Left colon (tissue), 2 donors: ENCODE results near the gene CES3. TPM values are rescaled to one million over a fixed set of nuclear protein-coding genes. Genes with fewer than 3 reads are reported as not detected.
"Not testable (repeated sequence)": the region's sequence is repeated elsewhere in the genome, so short reads cannot be mapped to it uniquely, and the experiment has no call there.

Source experiments
- ATAC-seq: fragments of 200-7000 bp; cut with Tn5 transposase; one replicate; pipeline ENCODE4 v1.9.1; 2020; ENCODE audit warnings: mild to moderate bottlenecking, moderate library complexity
- DNase-seq, 2 donors: peaks; one replicate each; pipeline ENCODE4 v3.0.0-alpha.2; 2020
- intact Hi-C, 2 donors: fragments of 100-400 bp; cut with DNase I in 1 of 2; cut with micrococcal nuclease in 1 of 2; formaldehyde crosslinking; loops; one replicate each; pipeline versions ENCODE4 v1.11.2 to v1.14.0; 2022; cut with DNase I, micrococcal nuclease
- total RNA-seq, 2 donors: library from RNA; stranded (reverse); fragmentation: NEBNext Ultra II Directional; extraction: Animal tissue kit (Norgen Biotek cat#: 25700); gene quantifications; one replicate each; pipeline ENCODE4 v1.2.1, GENCODE V29; 2021
- donor health status: DM: no; HTN: no; CAD: no.
- donor health status: DM: yes; HTN: yes; CAD: no.

Gene CES3
- total RNA-seq, 2 donors from 2014 or later = 201 to 203 TPM

DNA sequence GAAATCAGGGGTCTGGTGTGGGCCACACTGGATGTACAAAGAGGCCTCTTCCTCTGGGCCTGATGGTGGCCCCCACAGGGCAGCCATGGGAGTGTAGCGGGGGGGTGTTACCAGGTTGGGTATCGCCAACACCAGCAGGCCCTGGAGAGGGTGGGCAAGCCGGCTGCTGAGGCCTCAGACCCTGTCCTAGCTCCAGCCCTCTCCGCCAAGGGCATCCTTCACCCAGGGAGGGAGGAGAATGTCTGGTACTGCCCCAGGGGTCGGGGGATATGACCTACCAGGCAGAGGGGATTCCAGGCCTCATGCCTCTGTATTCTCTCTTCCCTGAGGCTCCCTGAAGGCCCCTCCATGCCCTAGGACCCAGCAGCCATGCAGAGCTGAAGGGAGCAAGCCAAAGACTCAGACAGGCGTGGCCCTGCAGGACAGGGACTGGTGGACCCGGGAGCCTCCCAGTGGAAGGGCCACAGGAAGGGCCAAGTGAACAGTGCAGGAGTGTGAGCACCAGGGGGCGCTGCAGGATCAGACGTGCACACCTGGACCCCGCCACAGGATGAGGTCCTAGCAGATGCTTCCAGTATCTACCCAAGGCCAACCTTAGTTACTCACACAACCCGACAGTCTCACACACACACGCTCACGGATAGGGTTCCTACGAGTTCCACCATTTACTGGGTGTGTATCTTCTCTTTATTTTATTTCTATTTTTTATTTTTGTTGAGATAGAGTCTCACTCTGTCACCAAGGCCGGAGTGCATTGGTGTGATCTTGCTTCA lies 16.5 kb downstream of the CES3 start:
- peak; percentile 84 to 95 for DNase-seq
- ATAC-seq = peak; percentile 87
- intact Hi-C loops = loop anchor here (5.0 to 10.0 kb wide), 2 partner anchors 177 to 180 kb away; partner anchors contain the start of genes FBXL8 (in 2 of the 2), TRADD (in 2 of the 2) and B3GNT9 (in 1 of the 2)

DNA sequence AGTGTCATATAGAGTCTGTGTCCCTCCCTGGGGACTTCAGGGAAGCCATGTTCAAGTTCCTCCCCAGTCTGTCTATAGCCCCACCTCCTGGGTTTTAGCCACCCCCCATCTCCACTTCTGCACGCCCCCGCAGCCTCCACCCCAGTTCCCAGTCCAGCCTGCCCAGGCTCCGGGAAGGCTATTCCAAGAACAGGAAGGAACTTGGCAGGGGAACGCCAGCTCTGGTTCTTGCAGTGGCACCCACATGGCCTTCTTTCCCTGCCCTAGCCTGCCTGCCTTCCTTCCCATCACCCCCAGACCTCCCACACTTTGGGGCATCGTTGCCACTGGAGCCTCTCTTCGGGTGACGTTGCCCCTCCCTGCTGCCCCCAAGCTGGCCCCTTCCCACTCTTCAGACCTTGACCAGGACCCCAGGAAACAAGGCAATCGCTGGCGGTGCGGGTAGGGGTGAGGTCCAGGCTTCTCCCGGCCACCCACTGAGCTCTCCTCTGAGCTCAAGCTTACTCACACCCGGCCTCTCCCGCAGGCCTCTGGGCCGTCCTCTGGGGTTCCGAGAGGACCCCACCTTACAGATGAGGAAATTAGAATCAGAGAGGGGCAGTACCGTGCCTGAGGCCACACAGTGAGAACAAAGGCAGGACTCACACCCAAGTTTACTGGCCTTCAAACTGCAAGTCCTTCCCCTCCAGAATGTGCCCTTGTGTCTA lies 18.1 kb downstream of the CES3 start:
- DNase-seq (no peak), ATAC-seq (no peak)
- intact Hi-C loops = loop anchor here (5.0 to 10.0 kb wide), 2 partner anchors 176 to 178 kb away; partner anchors contain the start of genes FBXL8 (in 2 of the 2), TRADD (in 2 of the 2) and B3GNT9 (in 1 of the 2)

DNA sequence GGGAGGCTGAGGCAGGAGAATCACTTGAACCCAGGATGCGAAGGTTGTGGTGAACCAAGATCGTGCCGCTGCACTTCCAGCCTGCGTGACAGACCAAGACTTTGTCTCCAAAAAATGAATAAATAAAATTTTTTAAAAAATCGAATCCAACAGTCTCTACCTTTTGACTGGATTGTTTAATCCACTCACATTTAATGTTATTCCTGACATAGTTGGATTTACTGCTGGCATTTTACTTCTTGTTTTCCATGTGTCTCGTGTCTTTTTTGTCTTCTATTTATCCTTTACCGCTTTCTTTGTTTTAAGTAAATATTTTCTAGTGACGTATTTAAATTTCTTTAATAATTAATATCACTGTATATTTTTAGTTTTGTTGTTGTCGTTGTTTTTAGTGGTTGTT lies 22.0 kb downstream of the CES3 start:
- DNase-seq (no peak), ATAC-seq (no peak)
- intact Hi-C loops = no loop called here

DNA sequence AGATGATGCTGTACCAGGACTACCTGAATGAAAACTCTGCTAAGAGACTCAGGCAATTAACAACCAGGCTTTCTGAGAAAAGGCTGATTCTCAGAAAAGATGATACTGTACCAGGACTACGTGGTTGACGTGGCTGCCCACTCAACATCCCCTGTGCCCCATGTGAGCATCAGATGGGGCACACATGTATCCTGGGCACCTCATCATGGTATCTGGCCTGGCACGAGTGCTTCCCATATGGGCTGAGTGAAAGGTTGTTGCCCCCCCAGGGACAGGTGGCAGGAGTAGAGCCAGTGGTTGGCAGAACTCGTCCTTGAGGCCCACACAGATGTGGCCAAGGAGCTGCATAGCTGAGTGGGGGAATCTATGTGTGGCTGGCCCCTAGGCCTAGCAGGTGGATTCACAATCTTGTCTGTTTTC lies 23.8 kb downstream of the CES3 start:
- DNase-seq (no peak), ATAC-seq (no peak)
- intact Hi-C loops = no loop called here

DNA sequence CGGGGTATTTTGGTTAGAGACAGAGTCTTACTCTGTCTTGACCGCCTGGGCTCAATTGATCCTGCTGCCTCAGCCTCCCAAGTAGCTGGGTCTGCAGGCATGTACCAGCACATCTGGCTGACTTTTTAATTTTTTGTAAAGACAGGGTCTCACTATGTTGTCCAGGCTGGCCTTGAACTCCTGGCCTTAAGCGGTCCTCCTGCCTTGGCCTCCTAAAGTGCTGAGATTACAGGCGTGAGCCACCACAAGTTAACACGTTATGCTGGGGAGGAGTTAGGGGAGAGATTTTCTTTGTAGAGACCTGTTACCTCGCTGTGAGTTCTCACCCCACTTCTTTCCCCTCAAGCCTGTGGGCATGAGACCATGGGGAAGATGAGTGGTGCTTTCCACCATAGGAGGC lies 25.5 kb downstream of the CES3 start:
- intact Hi-C loops = no loop called here
- DNase-seq (no peak), ATAC-seq (no peak)

DNA sequence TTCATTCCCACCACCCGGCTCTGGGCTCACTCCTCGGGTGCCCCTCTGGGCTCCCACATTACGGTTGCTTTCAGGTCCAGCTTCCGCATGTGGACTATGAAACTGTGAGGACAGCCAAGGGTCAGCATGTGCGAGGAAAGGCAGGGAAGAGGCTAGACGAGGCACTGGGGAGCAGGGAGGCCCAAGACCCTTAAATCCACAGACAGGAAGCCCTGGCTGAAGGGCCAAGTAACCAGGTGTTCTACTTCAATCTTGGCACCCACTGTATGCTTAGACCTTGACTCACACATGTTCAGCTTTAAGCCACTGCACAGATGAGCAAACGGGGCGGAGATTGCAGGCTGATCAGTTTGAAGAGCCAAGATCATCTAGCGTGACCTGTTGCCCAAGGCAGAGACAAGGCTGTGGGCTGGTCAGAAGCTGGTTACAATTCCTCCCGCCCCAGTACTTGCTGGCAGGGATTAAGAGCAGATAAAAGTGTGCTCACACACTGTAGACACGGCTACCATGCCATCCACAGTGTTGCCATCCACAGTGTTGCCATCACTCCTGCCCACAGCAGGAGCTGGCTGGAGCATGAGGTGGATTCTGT lies 27.2 kb downstream of the CES3 start, which contains the start of gene CES4A:
TSS of gene CES4A (plus strand) at position 393 of the 592 bp plus-strand sequence. CDS start at position 577, 184 bp downstream.
- intact Hi-C loops = no loop called here
- DNase-seq (no peak), ATAC-seq (no peak)

DNA sequence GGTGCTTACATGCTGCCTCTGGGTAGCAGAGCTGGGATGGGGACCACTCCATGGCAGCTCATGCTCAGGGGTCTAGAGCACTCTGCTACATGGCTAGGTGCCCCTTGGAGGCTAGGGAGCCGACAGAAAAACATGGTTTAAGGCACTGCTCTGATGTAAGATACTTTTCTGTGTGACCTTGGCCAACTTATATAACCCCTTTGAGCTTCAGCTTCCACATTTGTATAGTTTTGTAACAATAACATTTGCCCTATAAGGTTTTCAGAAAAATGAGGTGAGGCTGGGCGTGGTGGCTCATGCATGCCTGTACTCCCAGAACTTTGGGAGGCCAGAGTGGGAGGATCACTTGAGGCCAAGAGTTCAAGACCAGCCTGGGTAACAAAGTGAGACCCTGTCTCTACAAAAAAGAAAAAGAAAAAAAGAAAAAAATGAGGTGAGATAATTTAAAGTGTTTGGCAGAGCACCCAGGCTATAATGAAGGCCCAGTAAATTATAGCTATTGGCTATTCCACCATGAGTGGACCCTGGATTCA lies 30.5 kb downstream of the CES3 start:
- ATAC-seq = no peak
- intact Hi-C loops = no loop called here
- DNase-seq = no peak

DNA sequence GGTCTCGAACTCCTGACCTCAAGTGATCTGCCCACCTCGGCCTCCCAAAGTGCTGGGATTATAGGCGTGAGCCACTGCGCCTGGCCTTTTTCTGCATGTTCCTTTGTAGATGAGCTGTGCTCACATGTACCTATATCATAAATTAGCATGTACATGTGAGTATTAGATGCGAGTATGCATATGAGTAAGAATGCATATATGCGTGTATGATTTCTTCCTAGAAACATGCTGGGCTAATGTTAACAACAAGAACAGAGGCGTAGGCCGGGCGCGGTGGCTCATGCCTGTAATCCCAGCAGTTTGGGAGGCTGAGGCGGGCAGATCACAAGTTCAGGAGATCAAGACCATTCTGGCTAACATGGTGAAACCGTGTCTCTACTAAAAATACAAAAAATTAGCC lies 32.5 kb downstream of the CES3 start:
- DNase-seq, ATAC-seq, intact Hi-C loops: not testable (repeated sequence)

DNA sequence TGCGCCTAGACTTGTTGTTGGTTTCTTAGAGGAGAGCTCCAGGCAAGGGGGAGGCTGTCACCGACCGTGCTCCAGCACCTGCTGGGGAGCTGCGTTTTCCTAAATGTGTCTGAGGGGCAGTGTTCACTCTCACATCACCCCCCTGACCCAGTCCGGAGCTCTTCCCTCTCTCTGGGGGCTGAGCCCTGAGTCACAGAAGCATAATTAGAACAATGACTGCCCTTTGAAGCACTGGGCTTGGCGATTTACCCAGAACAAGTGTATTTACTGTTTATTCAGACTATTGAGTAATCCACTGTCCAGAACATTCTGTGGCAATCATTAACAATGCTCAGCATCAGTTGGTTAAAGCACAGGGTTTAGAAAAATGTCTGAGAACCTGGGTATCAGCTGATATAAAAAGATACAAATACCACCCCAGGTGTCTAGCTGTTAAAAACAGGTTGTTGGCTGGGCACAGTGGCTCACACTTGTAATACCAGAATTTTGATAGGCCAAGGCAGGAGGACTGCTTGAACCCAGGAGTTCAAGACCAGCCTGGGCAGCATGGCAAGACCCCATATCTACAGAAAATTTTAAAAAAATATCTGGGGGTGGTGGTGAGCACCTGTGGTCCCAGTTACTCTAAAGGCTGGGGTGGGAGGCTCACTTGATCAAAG lies 35.4 kb downstream of the CES3 start:
- DNase-seq (peak in 1 of 2 donors; percentile 62), ATAC-seq (peak; percentile 47)
- intact Hi-C loops = no loop called here

DNA sequence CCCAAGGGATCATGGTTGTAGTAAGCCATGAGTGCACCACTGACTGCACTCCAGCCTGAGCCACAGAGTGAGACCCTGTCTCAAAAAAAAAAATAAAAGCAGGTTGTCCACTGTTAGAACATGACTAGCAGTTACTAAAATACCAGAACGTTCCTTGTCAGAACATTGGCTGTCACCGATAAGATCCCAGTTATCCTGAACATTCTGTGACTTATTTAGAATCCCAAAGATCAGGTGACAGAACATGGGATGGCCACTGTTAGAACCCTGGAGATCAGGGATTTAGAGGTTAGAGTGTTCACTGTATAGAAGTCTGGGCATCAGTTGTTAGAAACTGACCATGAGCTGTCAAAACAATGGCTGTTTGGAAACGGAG lies 35.9 kb downstream of the CES3 start:
- ATAC-seq (no peak), DNase-seq (no peak)
- intact Hi-C loops = no loop called here

DNA sequence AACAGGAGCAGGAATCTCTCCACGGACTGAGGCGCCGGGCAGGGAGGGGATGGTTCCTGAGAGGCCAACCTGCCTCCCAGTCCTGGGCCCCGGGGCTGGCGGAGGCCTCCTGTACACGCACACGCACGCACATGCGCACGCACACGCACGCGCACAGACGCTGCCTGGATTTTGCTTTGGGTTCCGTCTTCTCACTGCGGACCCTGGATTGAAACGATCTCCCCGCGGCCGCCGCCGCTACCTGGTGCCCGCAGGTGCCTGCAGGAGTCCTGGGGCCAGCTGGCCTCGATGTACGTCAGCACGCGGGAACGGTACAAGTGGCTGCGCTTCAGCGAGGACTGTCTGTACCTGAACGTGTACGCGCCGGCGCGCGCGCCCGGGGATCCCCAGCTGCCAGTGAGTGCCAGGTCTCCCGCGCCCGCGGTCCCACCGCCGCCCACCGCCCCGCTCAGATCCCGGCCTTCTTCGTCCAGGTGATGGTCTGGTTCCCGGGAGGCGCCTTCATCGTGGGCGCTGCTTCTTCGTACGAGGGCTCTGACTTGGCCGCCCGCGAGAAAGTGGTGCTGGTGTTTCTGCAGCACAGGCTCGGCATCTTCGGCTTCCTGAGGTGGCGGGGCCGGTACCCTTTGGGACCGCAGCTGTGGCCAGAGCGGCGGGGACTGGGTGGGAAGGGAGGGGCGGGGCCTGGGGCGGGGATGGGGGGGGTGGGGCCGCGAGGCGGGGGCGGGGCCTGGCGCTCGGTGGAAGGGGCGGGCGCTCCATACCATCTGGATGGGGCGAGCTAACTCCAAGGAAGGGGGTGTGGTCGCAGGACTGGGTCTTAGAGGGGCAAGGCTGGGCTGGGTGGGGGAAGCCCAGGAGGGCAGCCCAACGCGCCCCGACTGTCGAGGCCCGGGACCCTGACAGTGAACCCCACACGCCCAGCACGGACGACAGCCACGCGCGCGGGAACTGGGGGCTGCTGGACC lies 39.6 kb downstream of the CES3 start:
- DNase-seq (peak; percentile 67), ATAC-seq (peak; percentile 75)
- intact Hi-C loops = no loop called here

DNA sequence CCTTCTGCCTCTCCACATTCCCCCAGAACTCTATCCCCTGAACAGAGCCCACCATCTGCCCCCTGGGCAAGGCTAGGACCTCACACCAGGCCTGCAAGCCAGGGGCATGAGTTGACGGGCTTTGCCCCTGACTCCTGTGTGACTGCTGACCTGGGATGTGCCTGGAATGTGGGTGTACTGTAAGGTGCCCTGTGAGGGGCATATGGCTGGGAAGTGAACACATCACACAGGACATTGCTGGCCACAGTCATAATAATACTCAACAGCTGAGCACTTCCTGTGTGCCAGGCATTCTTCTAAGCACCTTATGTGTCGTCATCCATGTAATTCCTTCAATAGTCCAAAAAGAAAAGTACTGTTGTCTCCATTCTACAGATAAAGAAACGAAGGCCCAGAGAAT lies 40.7 kb downstream of the CES3 start:
- intact Hi-C loops = no loop called here
- ATAC-seq (no peak), DNase-seq (no peak)

DNA sequence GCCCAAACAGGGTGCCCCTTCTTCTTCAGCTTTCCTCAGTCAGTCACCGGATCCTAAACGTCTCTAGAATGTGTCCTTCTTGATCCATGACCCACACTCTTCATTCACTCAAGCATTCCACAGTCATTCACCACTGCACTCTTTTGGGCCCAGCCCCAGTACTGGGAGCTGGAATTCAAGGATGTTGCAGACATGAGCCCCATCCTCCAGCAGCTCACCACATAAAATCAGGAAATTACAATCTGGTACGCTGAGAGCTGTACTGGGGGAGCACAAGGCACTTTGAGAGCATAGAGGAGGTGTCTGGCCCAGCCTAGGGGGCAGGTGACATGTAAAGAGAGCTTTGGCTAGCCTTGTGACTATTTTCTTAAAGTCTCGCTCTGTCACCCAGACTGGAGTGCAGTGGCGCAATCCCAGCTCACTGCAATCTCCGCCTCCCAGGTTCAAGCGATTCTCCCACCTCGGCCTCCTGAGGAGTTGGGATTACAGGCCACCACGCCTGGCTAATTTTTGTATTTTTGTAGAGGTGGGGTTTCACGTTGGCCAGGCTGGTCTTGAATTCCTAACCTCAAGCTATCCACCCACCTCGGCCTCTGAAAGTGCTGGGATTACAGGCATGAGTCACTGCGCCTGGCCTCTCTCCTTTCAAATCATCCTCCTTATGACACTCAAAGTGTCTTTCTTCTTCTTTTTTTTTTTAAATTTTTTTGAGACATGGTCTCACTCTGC lies 46.0 kb downstream of the CES3 start:
- ATAC-seq = no peak
- DNase-seq = no peak
- intact Hi-C loops = no loop called here

DNA sequence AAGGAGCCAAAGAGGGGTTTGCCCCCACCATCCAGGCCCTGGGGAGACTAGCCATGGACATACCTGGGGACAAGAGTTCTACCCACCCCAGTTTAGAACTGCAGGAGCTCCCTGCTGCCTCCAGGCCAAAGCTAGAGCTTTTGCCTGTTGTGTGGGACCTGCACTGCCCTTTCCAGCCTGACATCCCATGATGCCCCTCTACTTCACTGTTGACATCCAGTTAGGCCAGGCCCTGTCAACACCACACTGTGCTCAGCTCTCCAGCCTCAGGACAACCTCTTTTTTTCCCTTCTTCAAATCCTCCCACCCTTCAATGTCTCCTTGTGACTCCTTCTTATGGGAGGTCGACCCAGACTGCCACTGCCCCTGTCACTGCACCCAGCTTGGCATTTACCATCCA lies 48.1 kb downstream of the CES3 start:
- no peak for ATAC-seq

DNA sequence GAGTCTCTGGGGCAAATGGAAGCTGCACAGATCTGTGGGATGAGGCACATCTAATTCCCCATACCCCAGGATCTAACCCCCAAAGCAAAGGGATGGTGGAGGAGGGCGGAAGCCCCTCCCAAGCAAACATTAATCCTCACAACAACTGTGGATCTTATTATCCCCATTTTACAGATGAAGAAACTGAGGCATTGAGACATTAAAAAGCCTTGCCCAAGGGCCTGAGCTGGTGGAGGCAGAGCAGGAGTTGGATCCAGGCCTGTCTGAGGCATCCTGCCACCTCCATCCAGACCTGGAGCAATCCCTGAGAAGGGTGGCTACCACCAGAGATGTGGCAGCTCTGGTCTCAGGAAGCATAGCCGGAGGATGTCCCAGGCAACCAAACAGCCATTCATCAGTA lies 50.2 kb downstream of the CES3 start:
- ATAC-seq (no peak), DNase-seq (no peak)
- intact Hi-C loops = no loop called here

More for the DNA sequence above, 48.1 kb downstream of the CES3 start:
- no peak for DNase-seq
- intact Hi-C loops = no loop called here

DNA sequence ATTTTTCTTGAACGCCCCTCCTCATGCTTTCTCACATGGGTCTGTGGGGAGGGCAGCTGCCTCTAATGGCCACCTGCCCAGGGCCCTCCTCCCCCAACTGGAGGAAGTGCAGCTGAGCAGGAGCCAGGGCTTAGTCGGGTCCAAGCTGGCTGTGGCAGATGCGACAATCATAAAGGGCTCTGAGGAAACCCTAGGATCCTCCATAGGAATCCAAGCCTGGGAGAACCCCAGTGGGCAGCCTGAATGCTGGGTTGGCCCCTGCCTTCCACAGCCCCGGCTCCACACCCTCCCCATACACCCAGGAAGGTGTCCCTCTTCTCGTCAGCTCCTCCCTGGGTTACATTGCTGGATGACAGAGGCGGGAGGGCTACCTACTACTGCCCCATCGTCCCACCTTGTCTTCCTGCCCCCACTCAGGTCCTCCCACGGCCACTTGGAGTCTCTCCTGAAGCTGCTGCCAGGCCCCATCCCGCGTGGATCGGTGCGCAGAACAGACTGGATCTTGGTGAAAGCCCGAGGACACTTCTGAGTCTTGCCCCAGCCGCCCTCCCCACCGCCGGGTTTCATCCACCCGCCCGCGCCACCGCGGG lies 52.3 kb downstream of the CES3 start:
- DNase-seq (peak in 1 of 2 donors; percentile 18), ATAC-seq (no peak)
- intact Hi-C loops = no loop called here
